HL-60/S4 (cell line): ENCODE data around the gene EXOC6B.

Source experiments
- in situ Hi-C: fragments of 300-500 bp; cut with MboI; formaldehyde crosslinking; loops from 2 replicates; pipeline ENCODE4 v1.14.3; 2022; ENCODE audit warnings: low sequenced_read_pairs

Gene EXOC6B

GRCh38 chr2:72153026-72153791 lies 672.6 kb downstream of the EXOC6B start:
- in situ Hi-C loops: no loop called here

- in situ Hi-C loops: no loop called here
These were observed 674.9 kb downstream of the EXOC6B start for GRCh38 chr2:72150861-72151356.

GRCh38 chr2:72150157-72150860 lies 675.5 kb downstream of the EXOC6B start:
- in situ Hi-C loops: no loop called here

GRCh38 chr2:72149556-72150156 lies 676.2 kb downstream of the EXOC6B start:
- in situ Hi-C loops: loop anchor here (25.0 kb wide), 1 partner anchor 587 kb away; no protein-coding TSS in a partner anchor

- in situ Hi-C loops: loop anchor here (25.0 kb wide), 1 partner anchor 587 kb away; no protein-coding TSS in a partner anchor
These were observed 676.8 kb downstream of the EXOC6B start for GRCh38 chr2:72148837-72149555.

- in situ Hi-C loops: loop anchor here (25.0 kb wide), 1 partner anchor 586 kb away; no protein-coding TSS in a partner anchor
These were observed 677.6 kb downstream of the EXOC6B start for GRCh38 chr2:72148003-72148836.

- in situ Hi-C loops: loop anchor here (25.0 kb wide), 1 partner anchor 585 kb away; no protein-coding TSS in a partner anchor
These were observed 678.4 kb downstream of the EXOC6B start, which contains the start of gene CYP26B1 for GRCh38 chr2:72147303-72147971. Gene CYP26B1, minus strand, starts transcription at chr2:72147862. Its CDS starts 28 bp downstream, at chr2:72147834.

GRCh38 chr2:72146347-72147302 lies 679.2 kb downstream of the EXOC6B start:
- in situ Hi-C loops: loop anchor here (25.0 kb wide), 1 partner anchor 584 kb away; no protein-coding TSS in a partner anchor

GRCh38 chr2:72145658-72146329 lies 680.0 kb downstream of the EXOC6B start:
- in situ Hi-C loops: loop anchor here (25.0 kb wide), 1 partner anchor 583 kb away; no protein-coding TSS in a partner anchor

- in situ Hi-C loops: loop anchor here (25.0 kb wide), 1 partner anchor 583 kb away; no protein-coding TSS in a partner anchor
These were observed 680.6 kb downstream of the EXOC6B start for GRCh38 chr2:72145289-72145657.

GRCh38 chr2:72144632-72145288 lies 681.1 kb downstream of the EXOC6B start:
- in situ Hi-C loops: loop anchor here (25.0 kb wide), 1 partner anchor 582 kb away; no protein-coding TSS in a partner anchor

- in situ Hi-C loops: loop anchor here (25.0 kb wide), 1 partner anchor 582 kb away; no protein-coding TSS in a partner anchor
These were observed 681.6 kb downstream of the EXOC6B start for GRCh38 chr2:72144274-72144631.

- in situ Hi-C loops: loop anchor here (25.0 kb wide), 1 partner anchor 581 kb away; no protein-coding TSS in a partner anchor
These were observed 682.2 kb downstream of the EXOC6B start for GRCh38 chr2:72143441-72144273.

- in situ Hi-C loops: loop anchor here (25.0 kb wide), 1 partner anchor 581 kb away; no protein-coding TSS in a partner anchor
These were observed 683.0 kb downstream of the EXOC6B start for GRCh38 chr2:72142570-72143440.
